HepG2 (cell line): ENCODE measurements around the gene NECTIN2. TPM values are rescaled to one million over a fixed set of nuclear protein-coding genes. Genes with fewer than 3 reads are reported as not detected.
A peak's percentile ranks its signal among the peaks of the same experiment; 100 is the strongest.

ENCODE experiments used
- DNMT1 ChIP-seq: sonication (generic); formaldehyde crosslinking; IDR thresholded peaks from 2 replicates; pipeline ENCODE4 v1.5.1; 2020; ENCODE audit warnings: mild to moderate bottlenecking, missing genetic modification reagents
- FLYWCH1 ChIP-seq: sonication (generic); formaldehyde crosslinking; IDR thresholded peaks from 2 replicates; pipeline ENCODE4 v1.8.1; 2023; ENCODE audit warnings: mild to moderate bottlenecking, missing genetic modification reagents
- FOXJ3 ChIP-seq: sonication (generic); formaldehyde crosslinking; IDR thresholded peaks from 2 replicates; pipeline ENCODE4 v1.4.0; 2020; ENCODE audit warnings: missing genetic modification reagents, mild to moderate bottlenecking, borderline replicate concordance
- GLMP ChIP-seq: sonication (generic); formaldehyde crosslinking; IDR thresholded peaks from 2 replicates; pipeline ENCODE4 v1.9.0; 2021; ENCODE audit warnings: missing genetic modification reagents, mild to moderate bottlenecking, borderline replicate concordance
- HDAC1 ChIP-seq: sonication (generic); formaldehyde crosslinking; IDR thresholded peaks from 2 replicates; pipeline ENCODE4 v1.5.1; 2020; ENCODE audit warnings: mild to moderate bottlenecking, missing genetic modification reagents
- JARID2 ChIP-seq: sonication (generic); formaldehyde crosslinking; IDR thresholded peaks from 2 replicates; pipeline ENCODE4 v1.8.1; 2023; ENCODE audit warnings: missing genetic modification reagents, inconsistent platforms; ENCODE audit not compliant: insufficient replicate concordance
- KLF13 ChIP-seq: sonication (generic); formaldehyde crosslinking; IDR thresholded peaks from 2 replicates; pipeline ENCODE4 v1.4.0; 2020; ENCODE audit warnings: mild to moderate bottlenecking, missing genetic modification reagents
- NFYB ChIP-seq: sonication (generic); formaldehyde crosslinking; IDR thresholded peaks from 2 replicates; pipeline ENCODE4 v1.4.0; 2020; ENCODE audit warnings: missing genetic modification reagents
- NRL ChIP-seq: sonication (generic); formaldehyde crosslinking; IDR thresholded peaks from 2 replicates; pipeline ENCODE4 v1.5.0; 2020; ENCODE audit warnings: missing genetic modification reagents, mild to moderate bottlenecking, moderate library complexity, borderline replicate concordance
- PHF21A ChIP-seq: sonication (generic); formaldehyde crosslinking; IDR thresholded peaks from 2 replicates; pipeline ENCODE4 v1.5.0; 2020; ENCODE audit warnings: mild to moderate bottlenecking, missing genetic modification reagents
- PLRG1 ChIP-seq: fragments of 450-650 bp; conservative IDR thresholded peaks from 2 replicates; pipeline ENCODE4 v1.6.1; 2016
- RNF2 ChIP-seq: fragments of 450-650 bp; conservative IDR thresholded peaks from 2 replicates; pipeline ENCODE4 v1.6.1; 2016; ENCODE audit warnings: low read depth
- RORA ChIP-seq: sonication (generic); formaldehyde crosslinking; IDR thresholded peaks from 2 replicates; pipeline ENCODE4 v1.5.0; 2020; ENCODE audit warnings: mild to moderate bottlenecking, missing genetic modification reagents, moderate library complexity
- STAT6 ChIP-seq: sonication (generic); formaldehyde crosslinking; IDR thresholded peaks from 2 replicates; pipeline ENCODE4 v1.4.0; 2020; ENCODE audit warnings: missing genetic modification reagents, mild to moderate bottlenecking, borderline replicate concordance
- TEF ChIP-seq: sonication (generic); formaldehyde crosslinking; IDR thresholded peaks from 2 replicates; pipeline ENCODE4 v1.5.0; 2020; ENCODE audit warnings: missing genetic modification reagents
- TSC22D2 ChIP-seq: sonication (generic); formaldehyde crosslinking; IDR thresholded peaks from 2 replicates; pipeline ENCODE4 v1.5.1; 2020; ENCODE audit warnings: missing genetic modification reagents, mild to moderate bottlenecking, borderline replicate concordance
- USF2 ChIP-seq, 2 experiments: sonication (generic) in 1 of 2; formaldehyde crosslinking in 1 of 2; IDR thresholded peaks; 2 replicates each; pipeline versions ENCODE4 v1.5.1 to v1.6.1; 2011 to 2020; ENCODE audit warnings: borderline replicate concordance in 1 of 2, low read depth in 1 of 2, low read length in 1 of 2, mild to moderate bottlenecking in 1 of 2, missing genetic modification reagents in 1 of 2, moderate library complexity in 1 of 2
- ZNF337 ChIP-seq: sonication (generic); formaldehyde crosslinking; IDR thresholded peaks from 2 replicates; pipeline ENCODE4 v1.5.1; 2020; ENCODE audit warnings: missing genetic modification reagents, low read depth, mild to moderate bottlenecking, borderline replicate concordance
- ZNF34 ChIP-seq: sonication (generic); formaldehyde crosslinking; IDR thresholded peaks from 2 replicates; pipeline ENCODE4 v1.4.0; 2020; ENCODE audit warnings: mild to moderate bottlenecking, missing genetic modification reagents, borderline replicate concordance
- ZNF414 ChIP-seq: sonication (generic); formaldehyde crosslinking; IDR thresholded peaks from 2 replicates; pipeline ENCODE4 v1.5.0; 2020; ENCODE audit warnings: missing genetic modification reagents
- ZNF678 ChIP-seq: sonication (generic); formaldehyde crosslinking; IDR thresholded peaks from 2 replicates; pipeline ENCODE4 v1.4.0; 2020; ENCODE audit warnings: mild to moderate bottlenecking, missing genetic modification reagents
- ZSCAN22 ChIP-seq: sonication (generic); formaldehyde crosslinking; IDR thresholded peaks from 2 replicates; pipeline ENCODE4 v1.4.0; 2020; ENCODE audit warnings: mild to moderate bottlenecking, missing genetic modification reagents
- polyA plus RNA-seq, 8 experiments: library from polyadenylated mRNA; depleted of rRNA in 3 of 8; stranded (reverse) in 7 of 8; unstranded in 1 of 8; fragments of >200 nt; fragmentation: Illumina TruSeq in 4 of 8; extraction: Trizol in 4 of 8; gene quantifications; 2 replicates each; pipeline versions ENCODE4 v1.2.1 to v1.2.3, GENCODE V29; 2011 to 2016; ENCODE audit warnings: low read depth in 4 of 8, missing spikeins in 1 of 8, mixed read lengths in 1 of 8; ENCODE audit not compliant: insufficient read depth in 1 of 8
- total RNA-seq, 5 experiments: library from RNA; depleted of rRNA; stranded (reverse); fragments of >200 nt; fragmentation: Illumina TruSeq; extraction: Trizol; gene quantifications; 2 replicates each; pipeline ENCODE4 v1.2.3, GENCODE V29; 2016; ENCODE audit warnings: low read depth in 1 of 5

Gene NECTIN2
- total and polyA plus RNA-seq, 2 of the 13 experiments (the other 11 are each of a cell fraction or from before 2014, with no cell fraction given), result 75.4 to 114 TPM

GRCh38 chr19:44845612-44846454 lies at the start of gene NECTIN2 (continued):
- TF ChIP-seq STAT6 (CRISPR knock-in tag) (no peak), KLF13 (no peak), ZNF337 (CRISPR knock-in tag) (no peak), TSC22D2 (no peak), DNMT1 (no peak), RNF2 (no peak), TEF (CRISPR knock-in tag) (no peak), PLRG1 (no peak), ZSCAN22 (CRISPR knock-in tag) (peak; percentile 82; the same call in 1 of the 2 replicates), NRL (CRISPR knock-in tag) (no peak), USF2 (IDR thresholded peaks at IDR 0.05; ENCODE audit: low read depth, low read length) (peak; percentile 46; the same call in 1 of the 2 replicates), USF2 (CRISPR knock-in tag; IDR thresholded peaks at IDR 0.05; ENCODE audit: borderline replicate concordance) (no peak), PHF21A (CRISPR knock-in tag) (peak; percentile 70), RORA (CRISPR knock-in tag) (no peak), FLYWCH1 (CRISPR knock-in tag) (no peak), GLMP (no peak), ZNF678 (no peak), FOXJ3 (no peak), JARID2 (CRISPR knock-in tag) (no peak), ZNF34 (CRISPR knock-in tag) (0 out of 2 replicates have a peak, but pooled peaks have one; percentile 26), HDAC1 (CRISPR knock-in tag) (peak; percentile 64; the same call in 1 of the 2 replicates), ZNF414 (CRISPR knock-in tag) (no peak), NFYB (no peak)
